GM12864 (cell line): ENCODE measurements around the gene PLXNB2.

Source experiments
- DNase-seq: peaks from one replicate; pipeline ENCODE4 v3.0.0-alpha.2; 2011; ENCODE audit warnings: low read depth
- H3K4me3 ChIP-seq: 2 replicates; pipeline ENCODE4 v1.5.1; 2011; ENCODE audit warnings: mild to moderate bottlenecking, low read depth, low read length, control low read depth
- TF ChIP-seq, protein P1 (sequence below): IDR thresholded peaks from 2 replicates; pipeline ENCODE4 v1.5.1; 2011; ENCODE audit warnings: low read depth, mild to moderate bottlenecking, moderate library complexity, low read length, control low read depth, inconsistent platforms; ENCODE audit errors: missing control alignments

Gene PLXNB2

DNA sequence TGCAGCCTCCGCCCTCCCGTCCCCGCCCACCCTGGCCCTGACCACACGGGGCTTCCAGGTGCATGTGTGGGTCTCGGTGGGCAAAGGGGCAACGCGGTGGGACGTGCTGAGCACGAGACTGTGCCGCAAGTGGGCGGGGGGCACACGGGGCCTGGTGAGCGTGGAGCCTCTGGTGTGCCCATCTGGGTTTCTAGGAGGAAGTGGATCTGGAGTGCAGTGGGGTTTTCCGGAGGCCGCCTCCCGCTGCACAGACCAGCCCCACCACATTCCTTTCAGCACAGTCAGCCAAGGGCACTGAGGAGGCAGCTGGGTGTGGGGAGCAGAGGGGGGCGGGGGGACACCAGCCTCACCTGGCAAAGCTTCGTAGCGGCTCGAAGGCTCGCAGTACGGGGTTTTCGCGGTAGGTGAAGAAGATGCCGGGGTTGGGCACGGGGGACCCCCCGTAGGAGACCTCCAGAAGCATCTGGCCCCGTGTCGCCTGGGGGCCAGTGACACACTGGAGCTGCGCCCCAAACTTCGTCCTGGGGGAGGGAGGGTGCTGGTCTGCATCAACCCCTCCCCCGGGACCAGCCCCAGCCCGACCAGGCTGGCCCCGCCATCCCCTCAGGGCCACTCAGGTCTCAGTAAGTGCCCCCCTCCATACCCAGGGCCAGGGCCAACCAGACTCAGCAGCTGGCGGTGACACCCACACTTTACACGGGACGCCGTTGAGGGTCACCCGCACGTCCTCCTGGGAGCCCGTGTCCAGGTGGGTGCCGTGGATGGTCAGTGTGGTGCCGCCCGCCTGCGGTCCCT is 24.9 kb downstream of the PLXNB2 start:
- TF ChIP-seq, protein P1, sequence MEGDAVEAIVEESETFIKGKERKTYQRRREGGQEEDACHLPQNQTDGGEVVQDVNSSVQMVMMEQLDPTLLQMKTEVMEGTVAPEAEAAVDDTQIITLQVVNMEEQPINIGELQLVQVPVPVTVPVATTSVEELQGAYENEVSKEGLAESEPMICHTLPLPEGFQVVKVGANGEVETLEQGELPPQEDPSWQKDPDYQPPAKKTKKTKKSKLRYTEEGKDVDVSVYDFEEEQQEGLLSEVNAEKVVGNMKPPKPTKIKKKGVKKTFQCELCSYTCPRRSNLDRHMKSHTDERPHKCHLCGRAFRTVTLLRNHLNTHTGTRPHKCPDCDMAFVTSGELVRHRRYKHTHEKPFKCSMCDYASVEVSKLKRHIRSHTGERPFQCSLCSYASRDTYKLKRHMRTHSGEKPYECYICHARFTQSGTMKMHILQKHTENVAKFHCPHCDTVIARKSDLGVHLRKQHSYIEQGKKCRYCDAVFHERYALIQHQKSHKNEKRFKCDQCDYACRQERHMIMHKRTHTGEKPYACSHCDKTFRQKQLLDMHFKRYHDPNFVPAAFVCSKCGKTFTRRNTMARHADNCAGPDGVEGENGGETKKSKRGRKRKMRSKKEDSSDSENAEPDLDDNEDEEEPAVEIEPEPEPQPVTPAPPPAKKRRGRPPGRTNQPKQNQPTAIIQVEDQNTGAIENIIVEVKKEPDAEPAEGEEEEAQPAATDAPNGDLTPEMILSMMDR = no peak
- H3K4me3 ChIP-seq = no peak overlapping the region
- no peak for DNase-seq

DNA sequence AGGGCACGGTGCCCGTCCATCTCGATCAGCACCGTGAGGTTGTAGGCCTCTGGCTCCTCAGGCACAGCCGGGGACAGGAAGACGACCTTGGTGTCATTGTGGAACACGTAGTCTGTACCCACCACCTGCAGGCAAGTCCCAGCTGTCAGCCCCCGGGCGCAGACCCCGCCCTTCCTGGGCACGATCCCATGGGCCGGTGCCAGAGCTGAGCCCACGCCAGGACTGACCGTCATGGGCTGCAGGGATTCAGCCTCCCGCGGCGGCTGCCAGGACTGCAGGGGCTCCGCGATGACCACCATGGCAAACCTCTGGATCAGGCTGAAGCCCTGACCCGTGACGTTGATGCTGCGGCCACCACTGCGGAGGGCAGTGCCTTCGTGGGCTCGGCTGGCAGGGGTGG is 25.5 kb downstream of the PLXNB2 start:
- TF ChIP-seq, protein P1 = no peak
- no peak overlapping the region for H3K4me3 ChIP-seq
- DNase-seq = no peak

DNA sequence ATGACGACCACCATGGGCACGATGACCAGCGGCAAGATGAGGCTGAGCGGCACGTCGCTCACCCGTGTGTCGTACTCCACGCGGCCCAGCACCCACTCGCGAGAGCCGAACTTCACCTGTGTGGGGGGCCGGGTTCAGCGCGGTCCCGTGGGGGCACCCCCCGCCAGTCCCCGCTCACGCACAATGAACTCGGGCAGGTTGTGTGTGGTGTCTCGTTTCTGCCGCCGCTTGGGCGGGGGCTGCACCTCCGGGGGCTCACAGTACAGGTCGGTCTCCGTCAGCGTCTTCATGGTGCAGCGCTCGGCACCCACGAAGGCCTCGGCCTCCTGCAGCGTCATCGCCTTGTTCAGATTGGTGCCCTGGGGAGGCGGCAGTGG is 26.1 kb downstream of the PLXNB2 start:
- H3K4me3 ChIP-seq = no peak overlapping the region
- no peak for DNase-seq
- TF ChIP-seq, protein P1 = no peak

DNA sequence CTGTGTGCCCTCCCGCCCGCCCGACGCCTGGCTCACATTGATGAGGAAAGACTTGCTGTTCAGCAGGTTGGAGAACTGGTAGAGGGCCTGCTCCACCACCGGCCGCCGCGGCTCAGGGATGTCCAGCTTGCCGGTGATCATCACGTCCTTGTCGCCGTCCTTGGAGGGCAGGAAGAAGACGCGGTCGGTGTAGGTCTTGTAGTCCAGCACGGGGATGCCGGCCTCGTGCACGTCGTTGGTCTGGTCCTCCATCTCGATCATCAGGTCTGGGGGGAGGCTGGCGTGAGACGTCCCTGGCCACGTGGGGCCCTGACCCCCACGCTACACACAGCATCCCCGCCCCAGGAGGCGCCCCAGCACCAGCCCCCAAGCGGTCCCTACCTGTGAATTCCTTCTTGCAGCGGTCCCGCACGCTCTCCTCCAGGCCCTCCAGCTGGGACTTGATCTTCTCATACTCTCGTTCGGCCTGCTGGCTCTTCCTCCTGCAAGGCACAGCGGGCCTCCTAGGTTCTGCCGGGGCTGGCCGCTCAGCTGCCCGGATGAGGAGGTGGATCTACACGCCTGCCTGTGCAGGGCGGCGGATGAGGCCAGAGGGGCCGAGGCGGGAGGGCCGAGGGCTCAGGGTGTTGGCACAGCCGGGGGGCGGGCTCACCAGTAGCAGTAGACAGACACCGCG is 26.6 kb downstream of the PLXNB2 start:
- TF ChIP-seq, protein P1 = no peak
- DNase-seq = no peak

DNA sequence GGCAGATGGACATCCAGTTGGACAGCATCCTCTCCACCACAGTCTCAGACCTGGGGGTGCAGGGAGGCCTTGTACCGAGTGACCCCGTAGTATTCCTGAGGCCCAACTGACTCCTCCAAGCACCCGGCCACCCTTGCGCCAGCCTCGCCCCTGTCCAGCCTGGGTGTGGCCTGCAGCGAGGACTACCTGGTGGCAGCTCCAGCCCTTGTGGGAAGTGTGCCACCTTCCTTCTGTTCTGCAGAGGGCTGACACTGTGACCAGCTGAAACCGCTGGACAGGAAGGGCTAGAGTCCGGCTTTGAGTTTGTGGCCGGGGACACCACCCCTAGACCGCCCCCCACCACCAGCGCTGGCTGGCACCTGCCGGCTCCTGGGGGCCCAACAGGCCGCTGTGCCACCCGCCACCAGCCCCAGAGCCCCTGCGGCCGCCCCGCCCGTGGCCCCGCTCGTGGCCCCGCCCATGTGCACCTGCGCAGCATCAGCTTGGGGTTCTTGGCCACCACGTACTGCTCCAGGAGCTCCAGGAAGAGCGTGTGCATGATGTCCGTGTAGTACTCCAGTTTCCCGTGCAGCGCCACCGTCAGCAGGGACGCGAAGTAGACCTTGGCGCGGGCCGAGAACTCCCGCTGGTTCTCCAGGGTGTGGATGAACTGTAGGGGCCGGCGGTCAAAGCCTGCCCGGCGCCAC is 27.3 kb downstream of the PLXNB2 start:
- TF ChIP-seq, protein P1 = no peak
- no peak overlapping the region for H3K4me3 ChIP-seq
- DNase-seq = no peak

More for the DNA sequence above, 26.6 kb downstream of the PLXNB2 start:
- H3K4me3 ChIP-seq = no peak overlapping the region

DNA sequence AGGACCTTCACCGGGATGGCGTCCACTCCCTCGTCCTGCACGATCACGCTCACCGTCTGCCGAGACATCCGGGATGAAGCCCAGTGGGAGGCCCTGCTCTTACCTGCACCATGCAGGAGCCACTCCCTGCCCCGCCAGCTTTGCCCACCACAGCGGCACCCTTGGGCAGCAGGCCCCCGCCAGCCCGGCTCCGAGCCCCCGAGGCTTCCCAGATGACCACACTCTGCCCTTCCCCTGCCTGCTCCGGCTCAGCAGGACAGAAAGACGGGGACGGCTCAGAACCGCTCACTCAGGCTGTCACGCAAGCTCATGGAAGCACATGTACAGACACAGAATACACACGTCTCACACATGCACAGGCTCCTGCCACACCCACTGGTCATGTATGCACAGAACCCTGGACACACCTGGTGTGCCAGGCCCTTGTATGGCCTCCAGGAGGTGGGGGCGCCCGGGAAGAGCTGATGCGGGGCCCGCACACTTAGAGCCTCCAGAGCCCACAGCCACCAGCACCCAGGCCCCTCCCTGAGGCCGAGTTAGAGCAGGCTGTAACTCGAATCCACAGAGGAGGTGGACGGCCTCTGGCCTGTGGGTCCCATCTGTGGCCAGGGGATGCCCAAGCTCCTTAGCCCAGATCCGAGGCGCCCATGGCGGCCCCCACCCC is 28.4 kb downstream of the PLXNB2 start:
- no peak for DNase-seq
- H3K4me3 ChIP-seq = no peak overlapping the region
- TF ChIP-seq, protein P1 = no peak
